ENCODE data around the gene DAB2IP. TPM values are rescaled to one million over a fixed set of nuclear protein-coding genes. Genes with fewer than 3 reads are reported as not detected.

Gene DAB2IP
- total RNA-seq, 1 experiment from 2014 or later: 15.2 TPM

GRCh38 chr9:121604654-121605053 lies 46.8 kb upstream of the DAB2IP start:
- H3K9ac ChIP-seq (ENCODE audit: low read length): no peak overlapping the region
- no peaks in the 10 kb centered on the region for H3K27me3 ChIP-seq (ENCODE audit: low read length)
- POLR2A ChIA-PET (ENCODE audit: unreplicated experiment): no interaction called here
- H3K27ac ChIP-seq (ENCODE audit: low read length): no peak overlapping the region
- TF ChIP-seq EZH2phosphoT487 (IDR thresholded peaks at IDR 0.05; ENCODE audit: borderline replicate concordance, low read length) (no peak), CTCF (conservative IDR thresholded peaks at IDR 0.05; ENCODE audit: low read depth, low read length) (no peak), EZH2 (IDR thresholded peaks at IDR 0.05; ENCODE audit: low read length, unreplicated experiment) (no peak)
- no peak overlapping the region for H2AFZ ChIP-seq (ENCODE audit: low read length)
- no peaks in the 10 kb centered on the region for H3F3A ChIP-seq (ENCODE audit: low read length, unreplicated experiment)
- no peaks in the 10 kb centered on the region for H4K20me1 ChIP-seq (ENCODE audit: low read length)
- H3K4me2 ChIP-seq (ENCODE audit: low read length): no peak overlapping the region
- no peaks in the 10 kb centered on the region for H3K9me3 ChIP-seq (ENCODE audit: low read length)
- BruUV-seq (replicated peaks): no TSS peak
- ATAC-seq: no peak
- intact Hi-C loops (cut with micrococcal nuclease): no loop called here
- no peak overlapping the region for H3K4me3 ChIP-seq (ENCODE audit: low read length)
- no peaks in the 10 kb centered on the region for H3K36me3 ChIP-seq (ENCODE audit: low read depth, low read length)
- H3K4me1 ChIP-seq (ENCODE audit: insufficient read depth, low read length): peaks cover 10% of the 10 kb centered on the region
- CTCF ChIA-PET: no interaction called here
- no peak for DNase-seq
- peaks cover 19% of the 10 kb centered on the region for H3K79me2 ChIP-seq (ENCODE audit: low read length)
- H3K9me2 ChIP-seq (replicated peaks; ENCODE audit: low read length): no peaks in the 10 kb centered on the region

GRCh38 chr9:121607434-121608167 lies 43.8 kb upstream of the DAB2IP start:
- Histone ChIP-seq H3K9me3 (ENCODE audit: low read length) (no peaks in the 10 kb centered on the region), H3K4me2 (ENCODE audit: low read length) (no peak overlapping the region), H3K4me3 (ENCODE audit: low read length) (no peak overlapping the region), H4K20me1 (ENCODE audit: low read length) (peaks cover 5% of the 10 kb centered on the region; the same call in 1 of the 2 replicates), H3K36me3 (ENCODE audit: low read depth, low read length) (no peaks in the 10 kb centered on the region), H3K27me3 (ENCODE audit: low read length) (no peaks in the 10 kb centered on the region), H3K9me2 (replicated peaks; ENCODE audit: low read length) (no peaks in the 10 kb centered on the region), H3F3A (ENCODE audit: low read length, unreplicated experiment) (no peaks in the 10 kb centered on the region), H3K9ac (ENCODE audit: low read length) (no peak overlapping the region), H3K4me1 (ENCODE audit: insufficient read depth, low read length) (peaks cover 19% of the 10 kb centered on the region), H2AFZ (ENCODE audit: low read length) (no peak overlapping the region), H3K27ac (ENCODE audit: low read length) (no peak overlapping the region), H3K79me2 (ENCODE audit: low read length) (peaks cover 5% of the 10 kb centered on the region; the same call in 1 of the 2 replicates)
- no peak for ATAC-seq
- DNase-seq: peak; percentile 29
- TF ChIP-seq EZH2 (IDR thresholded peaks at IDR 0.05; ENCODE audit: low read length, unreplicated experiment) (no peak), EZH2phosphoT487 (IDR thresholded peaks at IDR 0.05; ENCODE audit: borderline replicate concordance, low read length) (no peak), CTCF (conservative IDR thresholded peaks at IDR 0.05; ENCODE audit: low read depth, low read length) (no peak)
- POLR2A ChIA-PET (ENCODE audit: unreplicated experiment): no interaction called here
- BruUV-seq (replicated peaks): no TSS peak
- intact Hi-C loops (cut with micrococcal nuclease): no loop called here
- CTCF ChIA-PET: no interaction called here

- Histone ChIP-seq H4K20me1 (ENCODE audit: low read length) (peaks cover 5% of the 10 kb centered on the region; the same call in 1 of the 2 replicates), H3K4me1 (ENCODE audit: insufficient read depth, low read length) (peaks cover 26% of the 10 kb centered on the region), H3K9ac (ENCODE audit: low read length) (no peak overlapping the region), H3K27me3 (ENCODE audit: low read length) (no peaks in the 10 kb centered on the region), H2AFZ (ENCODE audit: low read length) (no peak overlapping the region), H3K79me2 (ENCODE audit: low read length) (peaks cover 5% of the 10 kb centered on the region; the same call in 1 of the 2 replicates), H3K4me3 (ENCODE audit: low read length) (no peak overlapping the region), H3K27ac (ENCODE audit: low read length) (no peak overlapping the region), H3F3A (ENCODE audit: low read length, unreplicated experiment) (no peaks in the 10 kb centered on the region), H3K4me2 (ENCODE audit: low read length) (no peak overlapping the region), H3K9me2 (replicated peaks; ENCODE audit: low read length) (no peaks in the 10 kb centered on the region), H3K36me3 (ENCODE audit: low read depth, low read length) (no peaks in the 10 kb centered on the region), H3K9me3 (ENCODE audit: low read length) (no peaks in the 10 kb centered on the region)
- no TSS peak for BruUV-seq (replicated peaks)
- ATAC-seq: no peak
- TF ChIP-seq EZH2phosphoT487 (IDR thresholded peaks at IDR 0.05; ENCODE audit: borderline replicate concordance, low read length) (no peak), CTCF (conservative IDR thresholded peaks at IDR 0.05; ENCODE audit: low read depth, low read length) (no peak), EZH2 (IDR thresholded peaks at IDR 0.05; ENCODE audit: low read length, unreplicated experiment) (no peak)
- intact Hi-C loops (cut with micrococcal nuclease): no loop called here
- no peak for DNase-seq
- POLR2A ChIA-PET (ENCODE audit: unreplicated experiment): no interaction called here
- CTCF ChIA-PET: no interaction called here
These were observed 43.1 kb upstream of the DAB2IP start for GRCh38 chr9:121608168-121608853.

Measured in PC-3 (cell line).